Measurements from ENCODE around the gene IKZF1. TPM values are rescaled to one million over a fixed set of nuclear protein-coding genes. Genes with fewer than 3 reads are reported as not detected.

IKZF1 gene
- total and polyA plus RNA-seq, 2 donors, result 3.5 to 7.8 TPM

GRCh38 chr7:50273870-50274269 lies 30.6 kb upstream of the IKZF1 start:
- WGBS, result 70% methylated on average over 1 of the region's 1 CpG
- H3K4me1 ChIP-seq (ENCODE audit: insufficient read depth), result no peaks in the 10 kb centered on the region
- H3K4me3 ChIP-seq (ENCODE audit: low read depth, low read length), result no peak overlapping the region
- no peak for DNase-seq (ENCODE audit: extremely low spot score)
- H3K36me3 ChIP-seq (ENCODE audit: insufficient read depth), result no peaks in the 10 kb centered on the region
- no peak overlapping the region for H3K27ac ChIP-seq (ENCODE audit: low read depth)

DNA sequence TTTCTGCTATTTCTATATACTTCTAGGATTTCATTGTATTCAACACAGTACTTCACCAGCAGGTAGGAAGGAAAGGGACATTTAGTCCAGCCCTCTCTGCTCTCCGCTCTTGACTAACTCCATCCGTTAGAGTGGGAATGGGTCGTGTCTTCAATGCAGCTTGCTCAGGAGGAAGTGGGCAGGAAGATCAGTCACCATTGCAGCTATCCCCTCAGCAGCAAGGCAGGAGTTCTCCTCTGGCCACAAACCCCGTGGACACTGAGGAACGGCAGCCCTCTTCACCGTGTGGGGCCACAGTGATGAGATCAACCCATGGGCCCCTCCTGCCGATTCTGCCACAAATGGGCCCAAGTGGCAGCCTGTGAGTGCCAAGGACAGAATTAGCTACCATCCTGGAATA lies 30.2 kb upstream of the IKZF1 start:
- Histone ChIP-seq H3K4me3 (ENCODE audit: low read depth, low read length) (no peak overlapping the region), H3K4me1 (ENCODE audit: insufficient read depth) (no peaks in the 10 kb centered on the region), H3K27ac (ENCODE audit: low read depth) (no peak overlapping the region), H3K36me3 (ENCODE audit: insufficient read depth) (no peaks in the 10 kb centered on the region)
- DNase-seq (ENCODE audit: extremely low spot score), result no peak
- WGBS, result 66% methylated on average over 7 of the region's 7 CpGs

DNA sequence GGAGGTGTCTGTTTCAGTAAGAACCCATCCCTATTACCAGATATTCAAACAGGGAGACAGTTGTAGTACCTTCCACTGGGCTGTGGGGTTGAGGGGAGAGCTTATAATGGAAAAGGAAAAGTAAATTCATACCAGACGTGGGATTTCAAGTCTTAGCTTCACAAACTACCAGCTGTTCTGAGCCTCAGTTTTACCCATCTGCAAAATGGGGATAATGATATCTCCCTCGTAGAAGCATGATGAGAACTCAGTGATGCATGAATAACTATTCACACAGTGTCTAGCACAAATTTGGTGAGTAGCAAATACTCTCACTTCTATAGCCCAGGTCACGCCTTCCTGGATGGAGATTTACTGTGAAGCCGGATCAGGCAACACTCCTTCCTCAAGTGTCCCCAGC lies 29.1 kb upstream of the IKZF1 start:
- no peaks in the 10 kb centered on the region for H3K36me3 ChIP-seq (ENCODE audit: insufficient read depth)
- H3K4me3 ChIP-seq (ENCODE audit: low read depth, low read length), result no peak overlapping the region
- DNase-seq (ENCODE audit: extremely low spot score), result no peak
- H3K27ac ChIP-seq (ENCODE audit: low read depth), result no peak overlapping the region
- H3K4me1 ChIP-seq (ENCODE audit: insufficient read depth), result no peaks in the 10 kb centered on the region
- 85% methylated on average over 4 of the region's 4 CpGs for WGBS

GRCh38 chr7:50276483-50276882 lies 28.0 kb upstream of the IKZF1 start:
- H3K27ac ChIP-seq (ENCODE audit: low read depth), result no peak overlapping the region
- H3K4me3 ChIP-seq (ENCODE audit: low read depth, low read length), result no peak overlapping the region
- H3K36me3 ChIP-seq (ENCODE audit: insufficient read depth), result no peaks in the 10 kb centered on the region
- no peak for DNase-seq (ENCODE audit: extremely low spot score)
- no peaks in the 10 kb centered on the region for H3K4me1 ChIP-seq (ENCODE audit: insufficient read depth)
- WGBS, result 31% methylated on average over 1 of the region's 1 CpG

DNA sequence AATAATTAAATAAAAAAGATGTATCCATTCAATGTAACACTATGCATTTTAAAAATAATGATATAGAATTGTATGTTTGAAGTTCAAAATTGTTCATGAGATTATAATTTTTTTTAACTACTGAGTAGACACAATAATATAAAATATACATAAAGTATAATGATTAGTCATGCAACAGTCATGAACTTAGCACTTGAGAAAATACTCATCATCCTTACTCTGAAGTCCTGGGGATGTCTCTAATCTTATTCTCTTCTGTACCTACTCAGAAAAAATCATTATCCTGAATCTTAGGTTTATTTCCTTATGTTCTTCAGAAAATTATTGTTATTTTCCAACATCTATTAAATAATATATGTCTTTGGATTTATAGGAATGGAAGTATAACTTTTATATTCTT lies 26.4 kb upstream of the IKZF1 start:
- Histone ChIP-seq H3K4me3 (ENCODE audit: low read depth, low read length) (no peak overlapping the region), H3K4me1 (ENCODE audit: insufficient read depth) (no peaks in the 10 kb centered on the region), H3K27ac (ENCODE audit: low read depth) (no peak overlapping the region), H3K36me3 (ENCODE audit: insufficient read depth) (no peaks in the 10 kb centered on the region)
- no peak for DNase-seq (ENCODE audit: extremely low spot score)

DNA sequence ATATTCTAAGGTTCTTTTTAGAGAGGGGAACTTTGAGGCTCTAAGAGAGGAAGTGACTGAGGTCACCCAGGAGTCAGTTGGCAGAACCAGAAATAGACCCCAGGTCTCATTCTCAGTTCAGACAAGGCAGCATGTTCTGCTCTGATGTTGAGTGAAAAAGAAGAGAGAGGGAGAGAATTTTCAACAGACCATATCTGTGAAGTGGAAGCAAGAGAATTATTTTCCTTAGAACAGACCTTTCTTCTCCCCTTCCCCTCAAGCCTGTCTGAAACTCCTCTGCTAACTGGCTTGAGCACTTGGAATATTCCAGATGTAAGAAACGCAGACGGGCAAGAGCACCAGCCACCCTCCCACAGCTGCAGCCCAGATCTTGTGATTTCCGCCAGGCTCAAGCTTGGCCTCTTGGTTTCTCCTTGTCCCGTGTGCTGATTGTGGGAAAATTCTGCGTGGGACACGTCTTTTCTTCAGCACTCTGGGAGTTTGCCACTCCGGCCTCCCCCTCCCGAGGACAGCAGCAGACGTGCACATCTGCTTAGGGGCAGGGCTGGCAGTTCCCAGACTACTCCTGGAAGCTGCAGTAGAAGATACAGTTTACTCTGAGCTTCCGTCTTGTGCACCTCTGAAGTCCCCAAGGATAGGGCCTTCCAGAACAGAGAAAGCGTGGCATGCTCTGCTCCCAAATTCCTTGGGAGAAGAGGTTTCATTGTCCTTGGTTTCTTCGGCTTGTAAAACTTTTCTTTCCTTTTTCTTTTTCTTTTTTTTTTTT lies 22.7 kb upstream of the IKZF1 start:
- no peak for DNase-seq (ENCODE audit: extremely low spot score)
- H3K4me1 ChIP-seq (ENCODE audit: insufficient read depth), result no peaks in the 10 kb centered on the region
- WGBS, result 72% methylated on average over 12 of the region's 12 CpGs
- H3K27ac ChIP-seq (ENCODE audit: low read depth), result no peak overlapping the region
- H3K36me3 ChIP-seq (ENCODE audit: insufficient read depth), result no peaks in the 10 kb centered on the region
- no peak overlapping the region for H3K4me3 ChIP-seq (ENCODE audit: low read depth, low read length)

DNA sequence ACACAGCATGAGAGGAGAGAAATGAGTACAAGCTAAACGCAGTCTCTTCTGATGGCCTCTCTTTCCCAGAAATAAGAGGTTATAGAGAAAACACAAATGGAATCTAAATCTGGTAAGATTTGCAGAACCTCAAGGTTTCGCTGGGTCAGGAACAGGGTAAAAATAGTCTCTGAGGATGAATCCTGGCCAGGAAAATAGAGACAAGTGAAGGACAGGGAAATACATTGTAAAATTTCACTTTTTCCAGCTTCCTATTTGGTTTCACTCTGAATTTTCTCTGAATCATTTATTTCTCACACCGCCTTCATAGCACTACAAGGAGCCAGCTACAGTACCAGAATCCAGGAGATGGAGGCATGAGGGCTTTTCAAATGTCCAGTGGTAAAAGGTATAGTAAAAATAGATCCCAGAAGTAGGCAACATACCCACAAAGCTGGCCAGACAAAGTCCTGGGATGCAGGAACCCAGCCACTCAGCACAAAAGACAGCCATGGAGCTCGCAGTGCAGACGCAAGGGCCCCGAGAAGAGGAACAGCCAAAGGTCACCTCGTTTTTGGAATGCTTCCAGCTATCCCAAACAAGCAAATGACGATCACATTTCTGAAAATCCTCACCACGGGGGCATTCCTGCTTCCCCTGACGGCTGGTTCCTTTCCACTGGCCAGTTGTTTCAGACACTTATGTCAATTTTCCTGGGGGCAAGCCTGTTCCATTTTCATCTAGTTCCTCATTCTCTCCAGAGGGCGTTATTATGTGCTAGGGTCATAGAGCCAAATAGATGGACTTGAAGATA lies 21.5 kb upstream of the IKZF1 start:
- DNase-seq (ENCODE audit: extremely low spot score), result no peak
- no peak overlapping the region for H3K27ac ChIP-seq (ENCODE audit: low read depth)
- 60% methylated on average over 11 of the region's 11 CpGs for WGBS
- no peaks in the 10 kb centered on the region for H3K36me3 ChIP-seq (ENCODE audit: insufficient read depth)
- H3K4me1 ChIP-seq (ENCODE audit: insufficient read depth), result no peaks in the 10 kb centered on the region
- no peak overlapping the region for H3K4me3 ChIP-seq (ENCODE audit: low read depth, low read length)

- Histone ChIP-seq H3K27ac (ENCODE audit: low read depth) (no peak overlapping the region), H3K36me3 (ENCODE audit: insufficient read depth) (no peaks in the 10 kb centered on the region), H3K4me1 (ENCODE audit: insufficient read depth) (no peaks in the 10 kb centered on the region), H3K4me3 (ENCODE audit: low read depth, low read length) (no peak overlapping the region)
- DNase-seq (ENCODE audit: extremely low spot score), result no peak
- WGBS, result 79% methylated on average over 4 of the region's 4 CpGs
Measured at GRCh38 chr7:50283731-50284130, 20.8 kb upstream of the IKZF1 start.

DNA sequence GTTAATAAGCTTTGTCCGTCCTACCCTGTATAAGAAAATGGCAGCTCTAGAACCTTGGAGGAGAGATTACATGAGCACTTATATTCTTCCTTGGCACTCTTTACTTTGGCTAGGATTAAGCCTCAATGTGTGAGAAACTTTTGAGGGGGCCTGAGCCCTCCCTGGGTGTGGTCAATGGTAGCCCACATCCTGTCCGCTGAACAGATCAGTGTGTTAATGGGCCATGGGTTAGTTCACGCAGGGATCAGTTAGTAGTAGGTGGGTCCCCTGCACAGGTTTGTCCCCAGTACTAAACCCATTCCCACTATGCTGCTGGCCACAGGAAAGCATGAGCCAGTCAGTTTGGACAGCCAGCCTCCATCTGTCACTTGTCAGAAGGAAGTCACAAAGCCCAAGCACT lies 20.2 kb upstream of the IKZF1 start:
- no peak overlapping the region for H3K27ac ChIP-seq (ENCODE audit: low read depth)
- WGBS, result 90% methylated on average over 3 of the region's 3 CpGs
- DNase-seq (ENCODE audit: extremely low spot score), result no peak
- no peaks in the 10 kb centered on the region for H3K36me3 ChIP-seq (ENCODE audit: insufficient read depth)
- H3K4me1 ChIP-seq (ENCODE audit: insufficient read depth), result no peaks in the 10 kb centered on the region
- no peak overlapping the region for H3K4me3 ChIP-seq (ENCODE audit: low read depth, low read length)

DNA sequence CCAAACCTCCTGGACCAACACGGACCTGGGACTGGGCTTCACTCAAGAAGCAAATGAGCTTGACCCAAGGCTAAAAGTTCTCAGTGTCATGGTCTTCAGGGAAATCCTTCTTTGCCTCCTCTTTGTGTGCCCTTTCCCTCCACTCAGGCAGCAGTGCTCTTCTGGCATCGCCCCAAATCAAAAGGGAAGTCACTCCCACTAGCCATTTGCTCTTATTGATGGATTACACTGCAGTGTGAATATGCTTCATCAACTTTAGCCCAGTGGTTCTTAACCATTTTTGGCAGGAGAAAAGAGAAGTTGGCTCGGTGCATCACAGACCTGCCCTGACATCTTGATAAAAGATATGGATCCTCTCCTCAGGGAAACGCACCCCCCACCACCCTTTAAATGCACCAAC lies 19.2 kb upstream of the IKZF1 start:
- no peak overlapping the region for H3K27ac ChIP-seq (ENCODE audit: low read depth)
- H3K36me3 ChIP-seq (ENCODE audit: insufficient read depth), result no peaks in the 10 kb centered on the region
- 63% methylated on average over 4 of the region's 4 CpGs for WGBS
- H3K4me3 ChIP-seq (ENCODE audit: low read depth, low read length), result no peak overlapping the region
- H3K4me1 ChIP-seq (ENCODE audit: insufficient read depth), result no peaks in the 10 kb centered on the region
- DNase-seq (ENCODE audit: extremely low spot score), result no peak

GRCh38 chr7:50287129-50287528 lies 17.4 kb upstream of the IKZF1 start:
- DNase-seq (ENCODE audit: extremely low spot score), result no peak
- Histone ChIP-seq H3K4me1 (ENCODE audit: insufficient read depth) (no peaks in the 10 kb centered on the region), H3K36me3 (ENCODE audit: insufficient read depth) (no peaks in the 10 kb centered on the region), H3K27ac (ENCODE audit: low read depth) (no peak overlapping the region), H3K4me3 (ENCODE audit: low read depth, low read length) (no peak overlapping the region)
- 87% methylated on average over 1 of the region's 1 CpG for WGBS

DNA sequence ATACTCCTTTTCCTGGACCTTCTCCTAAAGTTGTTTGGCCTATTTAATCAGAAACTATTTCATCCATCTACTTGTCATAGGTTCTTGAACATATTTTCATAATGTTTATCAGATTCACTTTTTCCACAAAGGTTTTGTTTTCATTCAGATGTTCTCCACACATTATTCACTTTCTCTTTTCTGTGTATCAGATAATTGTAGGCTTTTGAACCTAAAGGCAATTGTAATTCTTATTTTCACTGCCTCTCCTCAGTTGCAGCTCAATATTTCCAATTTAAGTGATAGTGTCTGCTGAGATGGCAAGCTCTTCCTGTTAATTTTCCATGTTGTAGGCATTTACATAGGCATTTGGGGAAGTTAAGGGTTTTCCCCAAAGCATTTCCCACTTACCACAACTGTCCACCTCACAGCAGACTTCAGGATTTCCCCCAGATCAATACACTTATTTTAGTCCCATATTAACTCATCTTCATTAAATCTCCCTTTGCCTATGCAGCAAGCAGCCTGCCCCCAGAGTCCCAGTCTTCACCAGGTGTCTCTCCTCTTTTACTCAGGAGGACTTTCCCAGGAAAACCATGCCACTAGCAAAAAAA lies 12.3 kb upstream of the IKZF1 start:
- Histone ChIP-seq H3K36me3 (ENCODE audit: insufficient read depth) (no peaks in the 10 kb centered on the region), H3K4me1 (ENCODE audit: insufficient read depth) (no peaks in the 10 kb centered on the region), H3K27ac (ENCODE audit: low read depth) (no peak overlapping the region), H3K4me3 (ENCODE audit: low read depth, low read length) (no peak overlapping the region)
- DNase-seq (ENCODE audit: extremely low spot score), result no peak

DNA sequence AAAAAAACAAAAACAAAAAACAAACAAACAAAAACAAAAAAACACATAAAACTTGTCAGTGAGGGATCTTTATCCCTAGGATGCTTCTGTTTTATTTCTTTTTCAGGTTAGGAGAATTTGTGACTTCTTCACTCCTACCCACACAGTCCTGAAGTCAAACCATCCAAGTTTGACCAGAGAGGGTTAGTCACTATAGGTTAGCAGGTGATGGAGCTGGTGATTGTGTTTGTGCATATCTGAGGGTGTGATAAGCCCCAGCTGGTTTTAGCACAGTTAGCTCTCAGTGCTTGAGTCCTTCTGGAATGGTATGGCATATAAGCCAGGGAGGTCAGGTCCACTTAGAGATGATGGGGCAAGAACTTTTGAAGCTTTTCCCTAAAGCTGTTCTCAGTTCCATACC lies 11.8 kb upstream of the IKZF1 start:
- Histone ChIP-seq H3K36me3 (ENCODE audit: insufficient read depth) (no peaks in the 10 kb centered on the region), H3K4me1 (ENCODE audit: insufficient read depth) (no peaks in the 10 kb centered on the region), H3K4me3 (ENCODE audit: low read depth, low read length) (no peak overlapping the region), H3K27ac (ENCODE audit: low read depth) (no peak overlapping the region)
- no peak for DNase-seq (ENCODE audit: extremely low spot score)

DNA sequence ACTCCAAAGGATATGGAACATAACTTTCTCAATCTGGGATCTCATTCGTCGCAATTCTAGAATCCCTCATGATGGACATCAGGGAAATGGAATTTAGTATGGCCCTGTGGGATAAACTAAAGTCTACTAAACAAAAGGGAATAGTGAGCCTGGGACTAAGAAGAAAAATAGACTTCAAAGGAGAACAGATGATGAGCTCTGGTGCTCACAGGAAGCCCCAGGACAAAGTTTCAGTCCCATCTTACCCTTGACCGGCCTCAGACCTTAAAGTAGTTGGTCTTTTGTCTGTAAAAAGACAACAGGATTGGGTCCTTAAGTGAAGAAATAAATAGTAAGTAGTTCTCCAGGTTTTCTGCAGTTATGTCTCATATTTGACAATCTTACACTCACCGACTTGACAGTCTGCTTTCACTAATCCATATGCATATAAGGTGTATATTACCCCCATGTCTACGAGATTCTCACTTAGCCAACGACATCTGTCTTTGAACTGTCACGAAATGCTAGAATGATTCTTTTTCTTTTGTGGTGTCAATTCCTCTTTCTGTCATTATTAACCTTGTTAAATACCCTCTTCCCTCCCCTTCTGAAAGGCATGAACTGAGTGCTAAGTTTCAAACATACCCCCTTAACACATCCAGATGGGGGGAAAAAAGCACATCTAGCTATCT lies 10.9 kb upstream of the IKZF1 start:
- WGBS, result 86% methylated on average over 7 of the region's 7 CpGs
- DNase-seq (ENCODE audit: extremely low spot score), result no peak
- Histone ChIP-seq H3K27ac (ENCODE audit: low read depth) (no peak overlapping the region), H3K4me3 (ENCODE audit: low read depth, low read length) (no peak overlapping the region), H3K36me3 (ENCODE audit: insufficient read depth) (no peaks in the 10 kb centered on the region), H3K4me1 (ENCODE audit: insufficient read depth) (no peaks in the 10 kb centered on the region)
